SH-SY5Y (cell line): Measurements from ENCODE around the gene CDR2.

Experiments
- GATA2 ChIP-seq: IDR thresholded peaks from 2 replicates; pipeline ENCODE4 v1.6.1; 2011; ENCODE audit warnings: mild to moderate bottlenecking, low read depth, low read length
- GATA3 ChIP-seq: IDR thresholded peaks from 2 replicates; pipeline ENCODE4 v1.6.1; 2011; ENCODE audit warnings: low read depth, mild to moderate bottlenecking, low read length, moderate library complexity

DNA sequence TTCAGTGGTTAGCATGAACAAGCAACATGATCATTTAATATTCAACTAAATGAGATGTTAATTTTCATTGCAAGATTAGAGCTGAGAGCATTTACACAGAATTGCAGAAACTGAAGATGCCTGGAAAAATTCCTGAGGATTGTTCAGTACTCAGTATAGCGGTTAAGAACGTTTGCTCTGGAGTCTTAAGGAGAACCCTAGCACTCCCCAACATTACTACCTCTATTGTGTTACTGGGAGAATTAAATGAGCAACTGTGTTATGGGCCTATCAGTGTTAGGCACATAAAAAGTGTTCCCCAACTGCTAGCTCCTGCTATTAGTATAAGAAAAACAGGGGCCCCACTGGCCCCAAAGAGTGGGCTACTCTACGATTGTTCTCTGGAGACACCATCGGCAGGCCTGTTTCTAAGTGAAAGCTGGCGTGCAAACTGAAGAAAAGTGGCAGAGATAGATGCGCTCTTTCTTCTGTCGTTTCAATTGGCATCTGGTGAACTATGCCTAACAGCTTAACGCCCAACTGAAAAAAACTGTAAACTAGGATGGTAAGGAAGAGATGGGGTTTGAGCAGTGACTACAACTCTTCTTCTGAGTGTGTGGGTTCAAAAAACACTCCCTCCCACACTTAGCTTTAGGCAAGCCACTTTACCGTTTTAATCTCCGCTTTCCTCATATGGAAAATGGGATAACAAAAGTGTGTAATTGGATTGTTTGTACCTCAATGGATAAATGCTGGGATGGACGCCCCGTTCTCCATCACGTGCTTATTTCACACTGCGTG is 1.3 kb downstream of the CDR2 start:
- no peak for TF ChIP-seq GATA2
- no peak for TF ChIP-seq GATA3
